ENCODE results near the gene ZMPSTE24.

Gene ZMPSTE24

DNA sequence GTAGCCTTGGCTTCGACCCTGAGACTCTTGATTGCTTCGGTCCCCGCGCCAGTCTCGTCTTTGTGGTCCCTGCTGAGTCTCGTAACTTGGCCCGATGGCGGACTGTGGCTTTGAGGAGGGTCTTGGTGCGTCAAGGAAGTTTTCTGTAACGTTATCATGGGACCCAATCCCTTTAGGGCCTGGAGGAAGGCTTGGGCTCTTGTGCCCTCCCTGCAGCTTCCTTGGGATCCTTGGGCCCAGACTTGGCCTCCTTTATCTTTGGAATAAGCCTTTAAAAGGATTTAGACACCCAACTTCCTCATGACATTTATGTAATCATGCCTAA is 371 bp downstream of the ZMPSTE24 start:
- peak overlapping the region; percentile 100 for H3K4me3 ChIP-seq (ENCODE audit: low read depth, low read length)
- TF ChIP-seq, protein P1, sequence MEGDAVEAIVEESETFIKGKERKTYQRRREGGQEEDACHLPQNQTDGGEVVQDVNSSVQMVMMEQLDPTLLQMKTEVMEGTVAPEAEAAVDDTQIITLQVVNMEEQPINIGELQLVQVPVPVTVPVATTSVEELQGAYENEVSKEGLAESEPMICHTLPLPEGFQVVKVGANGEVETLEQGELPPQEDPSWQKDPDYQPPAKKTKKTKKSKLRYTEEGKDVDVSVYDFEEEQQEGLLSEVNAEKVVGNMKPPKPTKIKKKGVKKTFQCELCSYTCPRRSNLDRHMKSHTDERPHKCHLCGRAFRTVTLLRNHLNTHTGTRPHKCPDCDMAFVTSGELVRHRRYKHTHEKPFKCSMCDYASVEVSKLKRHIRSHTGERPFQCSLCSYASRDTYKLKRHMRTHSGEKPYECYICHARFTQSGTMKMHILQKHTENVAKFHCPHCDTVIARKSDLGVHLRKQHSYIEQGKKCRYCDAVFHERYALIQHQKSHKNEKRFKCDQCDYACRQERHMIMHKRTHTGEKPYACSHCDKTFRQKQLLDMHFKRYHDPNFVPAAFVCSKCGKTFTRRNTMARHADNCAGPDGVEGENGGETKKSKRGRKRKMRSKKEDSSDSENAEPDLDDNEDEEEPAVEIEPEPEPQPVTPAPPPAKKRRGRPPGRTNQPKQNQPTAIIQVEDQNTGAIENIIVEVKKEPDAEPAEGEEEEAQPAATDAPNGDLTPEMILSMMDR (IDR thresholded peaks at IDR 0.05; ENCODE audit: control insufficient read depth, extremely low read depth, insufficient read depth): no peak
- DNase-seq (ENCODE audit: low read depth): no peak

DNA sequence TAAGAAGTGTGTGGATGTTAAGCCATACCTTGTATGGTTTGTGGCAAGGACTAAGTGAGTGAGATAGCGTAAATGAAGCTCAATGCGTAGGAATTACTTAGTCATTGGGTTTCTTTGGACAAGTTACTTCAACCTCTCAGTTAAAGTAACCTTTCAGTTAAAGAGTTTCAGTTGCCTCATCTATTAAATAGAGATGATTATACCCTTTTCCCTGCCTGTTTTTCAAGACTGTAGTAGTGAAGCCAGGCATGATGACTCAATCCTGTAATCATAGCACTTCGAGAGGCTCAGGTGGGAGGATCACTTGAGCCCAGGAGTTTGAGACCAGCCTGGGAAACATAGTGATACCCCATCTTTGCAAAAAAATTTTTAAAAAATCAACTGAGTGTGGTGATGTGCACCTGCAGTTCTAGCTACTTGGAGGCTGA is 6.3 kb downstream of the ZMPSTE24 start:
- TF ChIP-seq, protein P1 (IDR thresholded peaks at IDR 0.05; ENCODE audit: control insufficient read depth, extremely low read depth, insufficient read depth): no peak
- H3K4me3 ChIP-seq (ENCODE audit: low read depth, low read length): no peak overlapping the region
- DNase-seq (ENCODE audit: low read depth): no peak

DNA sequence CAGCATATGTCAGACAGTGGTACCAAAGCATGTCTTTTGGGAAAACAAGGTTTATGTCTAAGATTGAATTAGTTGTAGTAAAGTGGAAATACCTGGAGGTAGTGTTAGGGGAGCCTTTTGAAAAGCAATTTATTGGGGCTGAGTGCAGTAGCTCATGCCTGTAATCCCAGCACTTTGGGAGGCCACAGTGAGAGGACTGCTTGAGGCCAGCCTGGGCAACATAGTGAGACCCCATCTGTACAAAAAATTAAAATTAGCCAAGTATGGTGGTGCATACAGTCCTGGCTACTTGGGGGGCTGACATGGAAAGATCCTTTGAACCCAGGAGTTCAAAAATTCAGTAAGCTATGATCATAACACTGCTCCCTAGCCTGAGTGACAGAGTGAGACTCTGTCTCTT is 7.3 kb downstream of the ZMPSTE24 start:
- DNase-seq (ENCODE audit: low read depth): no peak
- TF ChIP-seq, protein P1 (IDR thresholded peaks at IDR 0.05; ENCODE audit: control insufficient read depth, extremely low read depth, insufficient read depth): no peak
- H3K4me3 ChIP-seq (ENCODE audit: low read depth, low read length): no peak overlapping the region

DNA sequence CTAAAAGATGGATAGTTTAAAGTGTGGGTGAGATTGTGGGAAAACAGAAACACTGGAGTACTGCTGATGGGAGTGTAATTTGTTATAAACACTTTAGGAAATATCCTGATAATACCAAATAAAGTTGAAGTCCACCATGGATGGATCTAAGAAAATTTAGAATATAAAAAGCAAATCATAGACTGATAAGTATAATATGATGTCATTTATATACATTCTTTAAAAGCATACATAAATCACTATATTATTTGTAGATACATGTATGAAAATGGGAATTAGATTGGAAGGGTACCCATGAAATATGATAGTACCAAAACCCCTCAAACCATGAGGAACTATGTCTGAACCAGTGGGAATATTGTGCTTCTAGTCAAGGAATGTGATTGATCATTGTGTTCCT is 7.9 kb downstream of the ZMPSTE24 start:
- DNase-seq (ENCODE audit: low read depth): no peak
- TF ChIP-seq, protein P1 (IDR thresholded peaks at IDR 0.05; ENCODE audit: control insufficient read depth, extremely low read depth, insufficient read depth): no peak

DNA sequence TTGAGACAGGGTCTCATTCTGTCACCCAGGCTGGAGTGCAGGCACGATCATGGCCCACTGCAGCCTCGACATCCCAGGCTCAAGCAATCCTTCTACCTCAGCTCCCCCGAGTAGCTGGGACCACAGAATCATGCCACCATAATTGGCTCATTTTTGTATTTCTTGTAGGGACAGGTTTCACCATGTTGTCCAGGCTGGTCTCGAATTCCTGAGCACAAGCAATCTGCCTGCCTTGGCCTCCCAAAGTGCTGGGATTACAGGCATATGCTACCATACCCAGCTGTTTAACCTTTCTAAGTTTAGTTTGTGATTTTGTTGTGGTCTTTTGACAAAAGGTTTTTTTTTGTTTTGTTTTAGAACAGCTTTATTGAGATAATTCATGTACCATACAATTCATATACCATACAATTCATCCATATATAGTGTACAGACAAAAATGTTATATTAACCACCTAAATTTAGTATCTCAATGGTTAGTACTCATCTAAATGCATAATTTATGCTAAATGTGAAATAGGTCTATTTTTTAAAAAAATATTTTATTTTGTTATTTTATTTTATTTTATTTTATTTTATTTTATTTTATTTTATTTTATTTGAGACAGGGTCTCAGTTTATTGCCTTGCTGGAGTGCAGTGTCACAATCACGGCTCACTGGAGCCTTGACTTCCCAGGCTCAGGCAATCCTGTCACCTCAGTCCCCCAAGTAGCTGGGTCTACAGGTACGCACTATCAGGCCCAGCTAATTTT is 8.9 kb downstream of the ZMPSTE24 start:
- TF ChIP-seq, protein P1 (IDR thresholded peaks at IDR 0.05; ENCODE audit: control insufficient read depth, extremely low read depth, insufficient read depth): no peak
- DNase-seq (ENCODE audit: low read depth): no peak

More for the DNA sequence above, 7.9 kb downstream of the ZMPSTE24 start:
- H3K4me3 ChIP-seq (ENCODE audit: low read depth, low read length): no peak overlapping the region

DNA sequence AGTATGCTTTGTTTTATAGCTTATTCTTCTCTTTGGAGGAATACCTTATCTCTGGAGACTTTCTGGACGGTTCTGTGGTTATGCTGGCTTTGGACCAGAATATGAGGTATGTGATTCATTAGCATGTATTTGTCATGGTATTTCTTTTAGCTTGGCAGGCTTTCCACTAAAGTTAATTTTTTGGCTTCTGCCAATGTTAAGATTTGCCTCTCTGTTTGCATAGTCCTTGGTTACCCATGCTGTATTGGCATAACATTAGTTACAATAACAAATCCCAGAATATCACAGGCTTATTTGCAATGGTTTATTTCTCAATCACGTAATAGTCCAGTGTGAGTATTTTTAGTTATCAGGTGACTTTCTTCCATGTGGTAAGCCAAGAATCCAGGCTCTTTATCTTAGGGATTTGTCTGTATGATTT is 9.7 kb downstream of the ZMPSTE24 start:
- no peak overlapping the region for H3K4me3 ChIP-seq (ENCODE audit: low read depth, low read length)
- DNase-seq (ENCODE audit: low read depth): peak; percentile 97
- TF ChIP-seq, protein P1 (IDR thresholded peaks at IDR 0.05; ENCODE audit: control insufficient read depth, extremely low read depth, insufficient read depth): no peak

More for the DNA sequence above, 8.9 kb downstream of the ZMPSTE24 start:
- no peak overlapping the region for H3K4me3 ChIP-seq (ENCODE audit: low read depth, low read length)

DNA sequence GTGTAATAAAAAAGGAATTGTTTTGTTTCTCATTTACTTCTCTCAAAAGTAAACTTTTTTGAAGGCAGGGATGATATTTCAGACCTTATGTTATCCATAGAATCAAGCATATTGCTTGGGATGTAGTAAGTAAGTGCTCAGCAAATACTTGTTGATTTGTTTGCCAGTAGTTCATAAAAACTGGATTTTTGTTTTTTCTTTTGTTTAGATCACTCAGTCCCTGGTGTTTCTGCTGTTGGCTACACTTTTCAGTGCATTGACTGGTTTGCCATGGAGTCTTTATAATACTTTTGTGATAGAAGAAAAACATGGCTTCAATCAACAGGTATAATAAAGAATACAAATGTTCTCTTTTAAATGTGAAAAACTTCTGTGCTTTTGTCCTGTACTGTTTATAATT is 10.2 kb downstream of the ZMPSTE24 start:
- TF ChIP-seq, protein P1 (IDR thresholded peaks at IDR 0.05; ENCODE audit: control insufficient read depth, extremely low read depth, insufficient read depth): no peak
- DNase-seq (ENCODE audit: low read depth): no peak
- H3K4me3 ChIP-seq (ENCODE audit: low read depth, low read length): no peak overlapping the region

All from LNCaP clone FGC (cell line).